A549 (cell line): Measurements from ENCODE around the gene KHDC4. TPM values are rescaled to one million over a fixed set of nuclear protein-coding genes. Genes with fewer than 3 reads are reported as not detected.
A peak's percentile ranks its signal among the peaks of the same experiment; 100 is the strongest.

ENCODE experiments used
- ATAC-seq, 2 experiments: fragments of 200-7000 bp in 1 of 2; fragments of >200 bp in 1 of 2; cut with Nextera tagmentation in 1 of 2; cut with Tn5 transposase in 1 of 2; 3 replicates each; pipeline versions ENCODE4 v1.8.0 to v1.9.1; 2018 to 2020; ENCODE audit warnings: mild to moderate bottlenecking in 1 of 2, moderate library complexity in 1 of 2
- CTCF ChIA-PET: fragments of 300-600 bp; sonication (Branson Sonifier 250); formaldehyde crosslinking; extraction: SDS; loops from one replicate; lab custom pipeline; 2021; ENCODE audit warnings: antibody characterized with exemption, inconsistent platforms; lab: Yijun Ruan, JAX
- POLR2A ChIA-PET: fragments of 350-600 bp; formaldehyde crosslinking; extraction: SDS; loops from one replicate; lab custom pipeline; 2021; ENCODE audit warnings: antibody characterized with exemption, inconsistent platforms; lab: Yijun Ruan, JAX
- DNase-seq, 2 experiments: peaks; one replicate each; pipeline versions ENCODE4 v3.0.0 to v3.0.0-alpha.2; 2011 to 2016; ENCODE audit warnings: low read depth in 1 of 2, low spot score in 1 of 2
- FAIRE-seq: peaks from 2 replicates; lab custom pipeline; 2011; peaks lifted over from hg19 to GRCh38; lab: Jason Lieb, UNC
- H3K27ac ChIP-seq, 2 experiments: fragments of >200 bp; sonication (Bioruptor Twin); formaldehyde crosslinking; 3 replicates each; pipeline ENCODE4 v1.5.1; 2016 to 2017
- H3K4me1 ChIP-seq: fragments of >200 bp; sonication (Bioruptor Twin); formaldehyde crosslinking; 3 replicates; pipeline ENCODE4 v1.6.1; 2016
- H3K4me2 ChIP-seq: fragments of >200 bp; sonication (Bioruptor Twin); formaldehyde crosslinking; 3 replicates; pipeline ENCODE4 v1.6.1; 2016
- H3K4me3 ChIP-seq: fragments of >200 bp; sonication (Bioruptor Twin); formaldehyde crosslinking; 3 replicates; pipeline ENCODE4 v1.5.1; 2016
- H3K9me3 ChIP-seq: fragments of >200 bp; sonication (Bioruptor Twin); formaldehyde crosslinking; 3 replicates; pipeline ENCODE4 v1.6.1; 2016
- BHLHE40 ChIP-seq: IDR thresholded peaks from 2 replicates; pipeline ENCODE4 v1.6.1; 2012; ENCODE audit warnings: low read depth, low read length, inconsistent platforms
- CBX2 ChIP-seq: fragments of 200-600 bp; sonication (generic); IDR thresholded peaks from 2 replicates; pipeline ENCODE4 v1.6.1; 2016; ENCODE audit warnings: low read depth, mild to moderate bottlenecking, borderline replicate concordance
- CEBPB ChIP-seq, 2 experiments: fragments of >200 bp in 1 of 2; sonication (Bioruptor Twin) in 1 of 2; formaldehyde crosslinking in 1 of 2; IDR thresholded peaks; 2 replicates each; pipeline ENCODE4 v1.6.1; 2012 to 2016
- EHMT2 ChIP-seq: fragments of 200-600 bp; sonication (generic); IDR thresholded peaks from 2 replicates; pipeline ENCODE4 v1.6.1; 2016; ENCODE audit warnings: antibody characterized with exemption, low read depth, mild to moderate bottlenecking, moderate library complexity
- HES2 ChIP-seq: fragments of >200 bp; sonication (Bioruptor Twin); formaldehyde crosslinking; IDR thresholded peaks from 2 replicates; pipeline ENCODE4 v1.6.1; 2016
- HOXA7 ChIP-seq: fragments of 250-450 bp; sonication (Bioruptor Pico); IDR thresholded peaks from 2 replicates; pipeline ENCODE4 v1.5.0; 2020; ENCODE audit warnings: mild to moderate bottlenecking, moderate library complexity
- HOXB13 ChIP-seq: fragments of 250-450 bp; sonication (Bioruptor Pico); IDR thresholded peaks from 2 replicates; pipeline ENCODE4 v1.5.0; 2020; ENCODE audit warnings: low read depth, mild to moderate bottlenecking, moderate library complexity
- JUN ChIP-seq, 2 experiments: fragments of >200 bp; sonication (Bioruptor Twin); formaldehyde crosslinking; IDR thresholded peaks; 2 replicates in 1 of 2; 3 replicates in 1 of 2; pipeline ENCODE4 v1.6.1; 2016 to 2017
- KDM5A ChIP-seq: fragments of 200-600 bp; sonication (generic); IDR thresholded peaks from 2 replicates; pipeline ENCODE4 v1.6.1; 2016; ENCODE audit warnings: antibody characterized with exemption, mild to moderate bottlenecking
- MYC ChIP-seq: IDR thresholded peaks from 2 replicates; pipeline ENCODE4 v1.6.1; 2012; ENCODE audit warnings: mild to moderate bottlenecking, inconsistent platforms, low read length, improper control_type of control experiment, borderline replicate concordance
- NPAS2 ChIP-seq: fragments of 250-450 bp; sonication (Bioruptor Pico); IDR thresholded peaks from 2 replicates; pipeline ENCODE4 v1.8.0; 2022; ENCODE audit warnings: mild to moderate bottlenecking, moderate library complexity, borderline replicate concordance
- RARB ChIP-seq: fragments of 250-450 bp; sonication (Bioruptor Pico); IDR thresholded peaks from 2 replicates; pipeline ENCODE4 v1.8.0; 2021; ENCODE audit warnings: mild to moderate bottlenecking, moderate library complexity
- RFX5 ChIP-seq: fragments of 450-650 bp; IDR thresholded peaks from 2 replicates; pipeline ENCODE4 v1.7.1; 2014; ENCODE audit warnings: antibody characterized with exemption, mild to moderate bottlenecking, moderate library complexity
- RNF2 ChIP-seq: fragments of 200-600 bp; sonication (generic); IDR thresholded peaks from 2 replicates; pipeline ENCODE4 v1.6.1; 2016; ENCODE audit warnings: low read depth, mild to moderate bottlenecking, antibody characterized with exemption, moderate library complexity, borderline replicate concordance
- TP53 ChIP-seq: fragments of 250-450 bp; sonication (Bioruptor Pico); IDR thresholded peaks from 2 replicates; pipeline ENCODE4 v1.5.0; 2021; ENCODE audit warnings: mild to moderate bottlenecking, moderate library complexity
- USF2 ChIP-seq: fragments of 450-650 bp; IDR thresholded peaks from 2 replicates; pipeline ENCODE4 v1.6.1; 2014; ENCODE audit warnings: antibody characterized with exemption
- ZC3H11A ChIP-seq: fragments of 450-650 bp; IDR thresholded peaks from 2 replicates; pipeline ENCODE4 v1.6.1; 2014; ENCODE audit warnings: antibody characterized with exemption, mild to moderate bottlenecking
- WGBS: methylation state at CpG from one replicate; pipeline ENCODE4 v1.1.6; 2017; ENCODE audit errors: missing lambda C conversion rate; 5-methylcytosine and 5-hydroxymethylcytosine counted together
- polyA plus RNA-seq, 4 experiments: library from polyadenylated mRNA; depleted of rRNA in 3 of 4; stranded (reverse); fragments of >200 nt; fragmentation: RNase III in 1 of 4; extraction: RNeasy Plus Mini Kit Qiagen cat#74134 plus additional on column Dnase treatment in 1 of 4; gene quantifications; 2 replicates in 3 of 4; 3 replicates in 1 of 4; pipeline ENCODE4 v1.2.3, GENCODE V29; 2011 to 2017
- TF ChIP-seq, protein P1 (sequence below): fragments of 150-350 bp; IDR thresholded peaks from 2 replicates; pipeline ENCODE4 v1.6.1; 2014; ENCODE audit warnings: low read depth, mild to moderate bottlenecking, low read length

KHDC4 gene
- polyA plus RNA-seq, 2 of the 4 experiments (the other 2 are of a cell fraction) = 37.7 to 72.3 TPM

DNA sequence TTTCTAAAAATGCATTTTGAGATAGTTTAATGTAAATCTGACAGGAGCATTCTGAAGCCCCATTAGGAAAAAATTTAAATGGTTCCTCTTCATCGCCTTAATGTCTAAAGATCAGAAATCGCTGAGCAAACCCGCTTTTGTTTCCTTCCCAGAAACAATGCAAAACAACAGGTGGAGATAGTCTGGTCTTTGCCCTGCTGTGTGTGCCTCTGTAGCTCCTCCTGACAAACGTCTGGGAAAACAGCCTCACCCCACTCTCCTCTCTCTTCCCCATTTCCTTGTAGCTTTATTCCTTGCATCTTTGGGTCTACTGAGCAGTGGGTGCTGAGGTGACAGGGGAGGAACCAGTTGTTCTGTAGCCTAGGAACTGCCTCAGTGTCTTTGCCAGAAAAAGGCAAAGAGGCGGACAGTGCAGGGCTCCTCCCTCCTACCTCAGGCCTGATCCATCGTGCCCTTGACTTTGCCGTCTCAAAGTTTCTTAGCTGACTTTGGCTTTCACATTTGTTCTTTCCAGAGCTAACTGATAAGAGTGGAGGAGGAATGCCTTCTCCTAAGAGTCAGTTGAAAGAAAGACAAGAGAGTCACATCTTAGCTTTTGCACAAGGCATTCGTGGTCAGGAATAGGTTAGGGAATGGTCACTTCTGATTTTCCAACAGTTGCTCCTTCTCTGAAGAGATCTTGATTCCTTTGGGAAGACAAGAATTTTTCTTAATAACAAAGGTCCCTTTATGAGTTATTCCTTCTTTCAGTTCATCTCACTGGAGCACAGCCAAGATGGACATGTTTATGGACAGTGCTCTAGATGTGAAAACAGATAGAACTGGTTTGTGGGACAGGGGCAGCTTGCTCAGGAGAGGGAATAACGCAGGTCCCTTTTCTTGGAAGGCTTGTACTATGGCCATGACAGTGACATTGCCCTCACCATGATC, 49.9 kb downstream of the KHDC4 start:
- POLR2A ChIA-PET = interaction anchor here (0.8 kb wide), 1 partner anchor 9 kb away, joined by 4 read pairs; no protein-coding TSS in a partner anchor
- no peak for FAIRE-seq
- 75% methylated on average over 9 of the region's 9 CpGs for WGBS

DNA sequence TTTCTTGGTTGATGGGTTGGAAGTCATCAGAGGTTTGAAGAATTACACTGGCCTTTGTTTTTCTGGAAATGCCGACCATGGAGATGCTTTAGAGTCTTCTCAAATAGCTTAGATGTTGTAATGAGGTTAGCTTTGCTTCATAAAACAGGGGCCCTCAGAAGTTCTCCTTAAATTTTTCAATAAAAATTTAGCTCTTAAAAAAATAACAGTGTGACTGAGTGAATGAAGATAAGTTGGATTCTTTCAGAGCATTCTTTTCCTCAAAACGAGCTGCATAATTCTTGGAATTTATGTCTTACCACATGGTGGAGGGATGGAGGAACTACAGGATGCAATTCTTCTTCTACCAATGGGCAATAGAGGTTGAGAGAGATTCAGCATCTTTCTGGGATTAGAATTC, 51.4 kb downstream of the KHDC4 start:
- Histone ChIP-seq H3K27ac (no peak overlapping the region), H3K4me1 (no peaks in the 10 kb centered on the region), H3K4me2 (no peak overlapping the region), H3K4me3 (no peak overlapping the region), H3K9me3 (no peaks in the 10 kb centered on the region)
- CTCF ChIA-PET = interaction anchor here (0.9 to 1.4 kb wide), 3 partner anchors 8 to 16 kb away, joined by 3 to 4 read pairs (median 3); no protein-coding TSS in a partner anchor
- no peak for DNase-seq
- FAIRE-seq = no peak
- no peak; a peak in 1 of 6 replicates for ATAC-seq
- POLR2A ChIA-PET = interaction anchor here (1.0 kb wide), 1 partner anchor 28 kb away, joined by 3 read pairs; the partner anchor contains the start of gene RIT1
- TF ChIP-seq RNF2 (no peak), HOXA7 (CRISPR knock-in tag) (no peak), CBX2 (no peak), KDM5A (no peak), USF2 (no peak)
- 48% methylated on average over 2 of the region's 2 CpGs for WGBS

More for the DNA sequence above, 49.9 kb downstream of the KHDC4 start:
- Histone ChIP-seq H3K4me1 (no peaks in the 10 kb centered on the region), H3K9me3 (no peaks in the 10 kb centered on the region), H3K4me2 (no peak overlapping the region), H3K4me3 (no peak overlapping the region), H3K27ac (no peak overlapping the region)
- ATAC-seq = peak; percentile 24 to 36; a peak in 3 of 6 replicates
- DNase-seq = no peak
- CTCF ChIA-PET = interaction anchor here (0.5 to 1.4 kb wide), 5 partner anchors 12 to 341 kb away, joined by 3 to 4 read pairs (median 3); no protein-coding TSS in a partner anchor
- no peak for TF ChIP-seq TP53 (CRISPR knock-in tag)
- no peak for TF ChIP-seq ZC3H11A

- CTCF ChIA-PET = interaction anchor here (0.9 to 1.4 kb wide), 3 partner anchors 8 to 17 kb away, joined by 3 to 4 read pairs (median 3); no protein-coding TSS in a partner anchor
- H3K4me1 ChIP-seq = no peaks in the 10 kb centered on the region
- FAIRE-seq = no peak
- TF ChIP-seq EHMT2 (no peak), USF2 (no peak), JUN (IDR thresholded peaks at IDR 0.05) (no peak)
- TF ChIP-seq, all 56 proteins: peak for 0
- H3K4me3 ChIP-seq = no peak overlapping the region
- ATAC-seq = no peak
- no peak for DNase-seq
- no peak overlapping the region for H3K4me2 ChIP-seq
- POLR2A ChIA-PET = interaction anchor here (1.0 kb wide), 1 partner anchor 29 kb away, joined by 3 read pairs; the partner anchor contains the start of gene RIT1
- H3K27ac ChIP-seq = no peak overlapping the region
- H3K9me3 ChIP-seq = no peaks in the 10 kb centered on the region
Measured at GRCh38 chr1:155882235-155882634, 52.0 kb downstream of the KHDC4 start.

GRCh38 chr1:155880950-155881349, 53.3 kb downstream of the KHDC4 start:
- Histone ChIP-seq H3K4me1 (no peaks in the 10 kb centered on the region), H3K27ac (no peak overlapping the region), H3K9me3 (no peaks in the 10 kb centered on the region), H3K4me2 (no peak overlapping the region), H3K4me3 (no peak overlapping the region)
- no peak for FAIRE-seq
- WGBS = 67% methylated on average over 6 of the region's 6 CpGs
- POLR2A ChIA-PET = no interaction called here
- CTCF ChIA-PET = no interaction called here
- DNase-seq = no peak
- no peak for ATAC-seq
- TF ChIP-seq HOXB13 (CRISPR knock-in tag) (no peak), CEBPB (IDR thresholded peaks at IDR 0.05) (0 out of 4 replicates have a peak, but pooled peaks of 1 of the 2 experiments have one; percentile 13)

DNA sequence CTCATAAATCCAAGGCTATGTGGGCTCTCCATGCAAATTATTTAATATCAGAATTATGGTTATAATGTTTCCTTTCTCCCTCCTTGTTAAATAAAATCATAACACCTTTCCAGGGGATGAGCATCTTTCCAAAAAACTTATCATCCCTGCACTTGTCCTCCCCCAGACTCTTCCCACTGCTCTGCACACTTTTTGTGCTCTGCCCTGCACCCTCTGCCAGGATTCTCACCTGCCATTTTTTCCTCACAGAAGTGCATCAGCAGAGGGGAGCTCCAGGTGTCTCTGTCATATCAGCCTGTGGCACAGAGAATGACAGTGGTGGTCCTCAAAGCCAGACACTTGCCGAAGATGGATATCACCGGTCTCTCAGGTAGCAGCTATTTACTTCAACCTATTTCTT, 54.0 kb downstream of the KHDC4 start:
- ChIA-PET CTCF (no interaction called here), POLR2A (no interaction called here)
- H3K4me1 ChIP-seq = no peaks in the 10 kb centered on the region
- H3K4me3 ChIP-seq = no peak overlapping the region
- DNase-seq (no peak), ATAC-seq (no peak), FAIRE-seq (no peak)
- no peaks in the 10 kb centered on the region for H3K9me3 ChIP-seq
- no peak overlapping the region for H3K4me2 ChIP-seq
- 100% methylated on average over 2 of the region's 2 CpGs for WGBS
- H3K27ac ChIP-seq = no peak overlapping the region
- TF ChIP-seq MYC (no peak), TP53 (CRISPR knock-in tag) (no peak), KDM5A (no peak), RARB (no peak), RFX5 (no peak), USF2 (no peak), BHLHE40 (no peak), NPAS2 (CRISPR knock-in tag) (no peak), ZC3H11A (no peak), HES2 (no peak)
- TF ChIP-seq, protein P1, sequence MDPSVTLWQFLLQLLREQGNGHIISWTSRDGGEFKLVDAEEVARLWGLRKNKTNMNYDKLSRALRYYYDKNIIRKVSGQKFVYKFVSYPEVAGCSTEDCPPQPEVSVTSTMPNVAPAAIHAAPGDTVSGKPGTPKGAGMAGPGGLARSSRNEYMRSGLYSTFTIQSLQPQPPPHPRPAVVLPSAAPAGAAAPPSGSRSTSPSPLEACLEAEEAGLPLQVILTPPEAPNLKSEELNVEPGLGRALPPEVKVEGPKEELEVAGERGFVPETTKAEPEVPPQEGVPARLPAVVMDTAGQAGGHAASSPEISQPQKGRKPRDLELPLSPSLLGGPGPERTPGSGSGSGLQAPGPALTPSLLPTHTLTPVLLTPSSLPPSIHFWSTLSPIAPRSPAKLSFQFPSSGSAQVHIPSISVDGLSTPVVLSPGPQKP = no peak
